Islet of Langerhans (tissue), 1 donor: ENCODE data around the gene SLC16A6.
"Not testable (repeated sequence)": the region's sequence is repeated elsewhere in the genome, so short reads cannot be mapped to it uniquely, and the experiment has no call there.

Experiments
- FAIRE-seq: peaks from one replicate; lab custom pipeline; 2011; peaks lifted over from hg19 to GRCh38; lab: Jason Lieb, UNC

The SLC16A6 gene

GRCh38 chr17:68290955-68291835 lies at the start of gene SLC16A6, which contains the start of gene ARSG:
TSS of gene SLC16A6 (minus strand) at chr17:68291127. CDS start at chr17:68278320, 12,807 bp downstream.
TSS of gene ARSG (plus strand) at chr17:68291495. CDS start at chr17:68307494, 15,999 bp downstream.
- no peak for FAIRE-seq

GRCh38 chr17:68334393-68334792 lies 43.5 kb upstream of the SLC16A6 start:
- FAIRE-seq: no peak

- FAIRE-seq: not testable (repeated sequence)
Measured at GRCh38 chr17:68331932-68332331, 41.0 kb upstream of the SLC16A6 start.

- no peak for FAIRE-seq
Measured at GRCh38 chr17:68329331-68329730, 38.4 kb upstream of the SLC16A6 start.

DNA sequence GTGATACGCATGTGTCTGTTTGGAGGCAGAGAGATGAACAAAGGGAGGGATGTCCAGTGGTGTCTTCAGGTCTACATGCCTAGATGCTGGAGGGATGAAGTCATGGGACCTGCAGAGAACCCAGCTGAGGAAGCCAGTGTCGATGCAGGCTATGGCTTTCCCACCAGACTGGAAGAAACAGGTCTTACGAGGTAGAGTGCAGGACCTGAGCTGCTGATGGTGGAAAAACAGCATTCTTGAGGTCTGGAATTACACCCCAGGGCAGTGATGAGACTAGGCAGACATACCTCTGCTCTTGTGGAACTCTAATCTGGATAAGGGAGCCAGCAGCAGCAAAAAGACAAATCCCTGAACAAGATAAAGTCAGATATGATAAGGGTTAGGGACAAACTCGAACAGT lies 37.7 kb upstream of the SLC16A6 start:
- FAIRE-seq: no peak

GRCh38 chr17:68327823-68328557 lies 37.1 kb upstream of the SLC16A6 start:
- FAIRE-seq: no peak

GRCh38 chr17:68326681-68327080 lies 35.8 kb upstream of the SLC16A6 start:
- FAIRE-seq: no peak

- FAIRE-seq: no peak
Measured at GRCh38 chr17:68325961-68326360, 35.0 kb upstream of the SLC16A6 start.

- no peak for FAIRE-seq
Measured at GRCh38 chr17:68324654-68325336, 33.9 kb upstream of the SLC16A6 start.

DNA sequence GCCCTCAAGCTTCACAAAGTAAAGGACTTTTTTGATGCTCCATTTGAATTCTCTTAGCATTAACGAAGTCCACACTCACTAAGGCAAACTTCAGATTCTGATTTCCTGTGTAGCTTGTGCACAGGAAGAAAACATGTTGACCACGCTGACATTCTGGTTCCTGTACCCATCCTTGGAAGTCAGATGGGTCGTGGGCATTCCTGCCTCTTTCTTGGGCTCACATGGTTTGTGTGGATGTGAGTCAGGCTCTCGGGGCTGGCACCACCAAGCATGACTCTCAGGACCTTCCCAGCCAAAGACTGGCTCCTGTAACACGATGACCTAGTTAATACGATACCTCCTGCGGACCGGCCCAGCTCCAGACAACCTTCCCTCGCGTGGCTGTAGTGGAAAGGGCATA lies 33.2 kb upstream of the SLC16A6 start:
- FAIRE-seq: no peak

- no peak for FAIRE-seq
Measured at GRCh38 chr17:68322630-68323029, 31.7 kb upstream of the SLC16A6 start.

DNA sequence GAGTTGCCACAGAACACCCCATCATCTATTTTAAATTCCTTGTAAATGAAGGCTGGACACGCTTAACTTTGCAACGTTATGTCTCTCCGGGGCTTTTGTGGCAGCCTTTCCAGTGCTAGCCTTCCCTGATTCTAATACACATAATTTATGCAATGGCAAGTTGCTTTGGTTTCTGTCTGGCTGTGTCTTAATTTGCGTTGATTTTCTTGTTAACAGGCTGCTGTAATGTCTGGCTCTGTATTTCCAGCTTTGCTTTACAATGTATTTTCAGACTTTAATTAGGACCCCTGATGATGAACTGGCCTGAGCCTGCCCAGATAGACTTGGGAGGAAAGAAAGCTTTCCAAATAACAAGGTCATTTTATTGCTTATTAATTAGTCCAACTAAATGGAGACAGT lies 30.6 kb upstream of the SLC16A6 start:
- FAIRE-seq: no peak

- FAIRE-seq: no peak
Measured at GRCh38 chr17:68320943-68321555, 30.1 kb upstream of the SLC16A6 start.

GRCh38 chr17:68320311-68320865 lies 29.5 kb upstream of the SLC16A6 start:
- FAIRE-seq: no peak

DNA sequence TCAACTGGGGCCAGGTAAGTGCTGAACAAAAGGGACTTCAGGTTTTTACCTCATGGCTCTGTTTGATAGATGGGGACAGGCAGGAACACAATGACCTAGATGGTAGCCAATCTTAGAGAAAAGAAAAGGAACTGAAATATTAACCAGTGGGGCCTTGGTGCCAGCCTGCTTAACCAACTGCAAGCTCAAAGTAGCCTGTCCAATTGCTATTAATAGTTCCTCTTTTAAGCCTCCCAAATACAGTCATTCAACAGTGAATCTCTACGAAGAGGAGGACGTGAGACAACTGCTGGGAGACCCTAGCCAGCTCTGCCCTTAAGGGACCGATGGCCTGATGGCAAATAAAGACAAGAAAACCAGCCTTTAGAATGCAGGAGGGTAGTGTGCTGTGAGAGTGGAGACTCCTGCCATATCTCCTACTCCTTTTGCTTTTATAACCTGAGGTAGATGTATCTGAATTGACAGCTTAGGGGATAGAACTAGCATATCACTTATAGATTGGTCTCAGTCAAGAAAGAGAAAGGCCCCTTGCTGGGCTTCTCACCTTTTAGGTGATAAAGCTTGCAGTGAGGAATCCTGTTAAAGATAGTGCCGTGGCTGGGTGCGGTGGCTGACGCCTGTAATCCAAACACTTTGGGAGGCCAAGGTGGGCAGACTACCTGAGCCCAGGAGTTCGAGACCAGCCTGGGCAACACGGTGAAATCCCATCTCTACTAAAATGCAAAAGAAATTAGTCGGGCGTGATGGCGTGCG lies 28.7 kb upstream of the SLC16A6 start:
- FAIRE-seq: no peak

DNA sequence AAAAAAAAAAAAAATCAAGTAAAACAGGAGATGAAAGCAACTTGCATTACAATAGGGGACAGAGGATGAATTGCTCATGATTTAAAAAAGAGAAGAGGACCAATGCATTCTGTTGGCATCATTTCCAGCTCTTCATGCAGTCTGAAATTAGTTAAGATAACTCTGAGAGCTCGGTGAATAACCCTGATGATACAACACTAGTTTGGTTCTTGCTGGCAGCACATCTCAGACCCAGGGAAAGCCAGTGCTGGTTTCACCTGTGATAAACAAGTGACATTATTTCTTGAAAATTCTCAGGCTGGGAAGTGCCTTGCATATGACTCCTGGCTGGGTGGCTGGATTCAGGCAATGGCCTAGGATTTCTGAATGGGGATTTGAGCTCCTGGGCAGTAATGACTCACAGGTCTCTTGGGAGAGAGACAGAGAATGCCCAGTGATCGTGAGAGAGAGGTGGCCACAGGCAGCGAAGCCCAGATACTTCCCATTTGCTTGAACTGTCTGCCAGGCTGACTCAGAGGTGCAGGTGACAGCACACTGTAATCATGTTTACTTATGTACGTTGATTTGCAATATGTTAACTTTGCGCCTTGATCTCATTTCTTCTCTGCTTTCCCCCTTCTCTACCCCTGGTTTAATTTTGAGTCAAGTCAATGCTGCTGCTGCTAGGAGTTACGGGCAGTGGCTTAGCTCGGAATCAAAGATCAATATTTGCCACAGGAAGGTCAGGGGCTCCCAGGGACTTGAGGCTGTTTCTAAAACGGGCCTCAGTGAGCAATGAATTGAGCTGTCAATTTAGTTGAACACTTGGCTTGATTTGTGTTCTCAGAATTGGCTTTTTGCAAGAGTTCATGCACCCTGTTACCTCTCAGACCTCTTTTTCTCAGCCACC lies 27.4 kb upstream of the SLC16A6 start:
- FAIRE-seq: no peak

DNA sequence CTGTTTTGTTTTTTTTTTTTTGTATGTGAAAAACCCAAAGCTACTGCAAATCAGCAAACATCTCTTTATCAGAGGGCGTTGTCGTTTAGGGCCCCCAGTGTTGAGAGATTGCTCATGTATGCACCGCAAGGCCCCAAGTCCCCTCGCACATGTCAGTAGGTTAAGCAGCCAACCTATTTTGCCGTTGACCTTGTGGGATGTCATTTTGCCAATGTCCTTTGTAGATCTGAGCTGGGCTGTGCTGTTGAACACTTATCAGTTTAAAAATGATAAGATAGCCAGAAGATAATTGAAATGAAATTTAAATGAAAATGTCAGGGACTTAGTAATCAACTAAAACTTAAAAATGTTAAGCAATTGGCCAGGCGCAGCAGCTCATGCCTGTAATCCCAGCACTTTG lies 26.5 kb upstream of the SLC16A6 start:
- FAIRE-seq: no peak

GRCh38 chr17:68315930-68316329 lies 25.0 kb upstream of the SLC16A6 start:
- no peak for FAIRE-seq

- FAIRE-seq: no peak
Measured at GRCh38 chr17:68314916-68315535, 24.1 kb upstream of the SLC16A6 start.

DNA sequence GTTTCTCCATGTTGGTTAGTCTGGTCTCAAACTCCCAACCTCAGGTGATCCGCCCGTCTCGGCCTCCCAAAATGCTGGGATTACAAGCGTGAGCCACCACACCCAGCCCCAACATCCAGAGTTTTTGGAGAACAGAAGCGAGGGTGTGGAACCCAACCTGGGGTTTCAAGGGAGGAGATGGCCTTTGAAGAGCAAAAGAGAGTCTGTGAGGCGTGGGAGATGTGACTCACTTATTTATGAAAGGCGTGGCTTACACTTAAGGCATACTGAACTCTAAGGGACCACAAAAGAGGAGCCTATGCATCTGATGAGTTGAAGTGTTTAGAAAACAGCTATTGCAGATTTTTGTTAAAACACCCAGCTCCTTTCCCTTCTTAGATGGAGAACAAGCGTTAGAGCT lies 19.2 kb upstream of the SLC16A6 start:
- FAIRE-seq: no peak
